ENCODE results near the gene FCN2. TPM values are rescaled to one million over a fixed set of nuclear protein-coding genes. Genes with fewer than 3 reads are reported as not detected.

The FCN2 gene
- total and polyA plus RNA-seq, 2 of the 4 experiments (the other 2 are of a cell fraction), result not detected

DNA sequence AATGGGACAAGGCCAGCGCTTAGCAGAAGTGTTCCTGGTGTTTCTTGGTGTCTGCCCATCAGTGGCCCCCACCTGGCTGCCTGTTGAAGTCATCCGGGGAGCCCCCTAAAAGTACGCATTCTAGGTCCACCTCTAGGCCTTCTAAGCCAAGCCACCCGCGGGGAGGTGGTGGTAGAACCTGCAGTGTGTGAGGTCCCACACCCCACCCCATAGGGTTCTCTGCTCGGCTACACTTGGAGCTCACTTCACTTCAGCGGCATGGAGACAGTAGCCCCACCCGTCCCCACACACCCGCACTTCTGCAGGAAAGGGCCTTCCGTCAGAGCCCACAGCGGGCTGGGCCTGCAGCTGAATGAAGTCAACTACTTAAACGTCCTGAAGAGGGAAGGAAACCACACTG, 29.6 kb upstream of the FCN2 start:
- no peak overlapping the region for H4K8ac ChIP-seq (ENCODE audit: low read depth in 2 of 2, low read length in 2 of 2)
- no peak overlapping the region for H2BK5ac ChIP-seq (ENCODE audit: low read depth, low read length, poor library complexity, severe bottlenecking)
- WGBS, 2 experiments (ENCODE audit: extremely low coverage in 2 of 2, insufficient read length in 1 of 2), result 90% methylated on average over 2 of the region's 12 CpGs; no CpG with 5 or more reads in 1 of the 2 experiments
- peaks cover 2% of the 10 kb centered on the region; the same call in 1 of the 2 replicates for H3K36me3 ChIP-seq (ENCODE audit: control insufficient read depth, insufficient read depth, low read length)
- no peak overlapping the region for H2AK9ac ChIP-seq (replicated peaks; ENCODE audit: low read depth, low read length, poor library complexity)
- H3K56ac ChIP-seq (ENCODE audit: extremely low read depth, insufficient read depth, low read length), result no peak overlapping the region
- POLR2A ChIA-PET (ENCODE audit: unreplicated experiment), result no interaction called here
- H3K79me1 ChIP-seq (ENCODE audit: low read depth in 1 of 2, low read length in 2 of 2), result no peaks in the 10 kb centered on the region
- peaks cover 8% of the 10 kb centered on the region; the same call in 1 of the 2 replicates for H3K9me1 ChIP-seq (ENCODE audit: insufficient read depth, low read length)
- no TSS peak for BruUV-seq (replicated peaks)
- no peaks in the 10 kb centered on the region for H3K4me1 ChIP-seq (ENCODE audit: control insufficient read depth, insufficient read depth, low read length)
- ATAC-seq (ENCODE audit: low read depth) (no peak), DNase-seq (no peak)
- H3K27me3 ChIP-seq (ENCODE audit: control insufficient read depth, insufficient read depth, low read length), result no peaks in the 10 kb centered on the region
- no peak overlapping the region for H3K23ac ChIP-seq (ENCODE audit: low read depth, low read length)
- no peak overlapping the region for H3K4me3 ChIP-seq (ENCODE audit: insufficient read depth, low read depth, low read length)
- H3K4ac ChIP-seq (ENCODE audit: low read depth, low read length), result no peak overlapping the region
- in situ Hi-C loops (cut with MboI; ENCODE audit: low sequenced_read_pairs), result no loop called here
- H3K9ac ChIP-seq (ENCODE audit: low read depth, low read length), result no peak overlapping the region
- dilution Hi-C loops (cut with HindIII; ENCODE audit: low sequenced_read_pairs, unreplicated experiment), result no loop called here
- H4K5ac ChIP-seq (ENCODE audit: low read depth, low read length), result no peak overlapping the region
- H2AK5ac ChIP-seq (ENCODE audit: low read depth, low read length), result no peak overlapping the region
- TF ChIP-seq FOS (IDR thresholded peaks at IDR 0.05; ENCODE audit: low read depth, low read length) (no peak), MAFK (IDR thresholded peaks at IDR 0.05; ENCODE audit: low read depth, low read length) (no peak), RCOR1 (IDR thresholded peaks at IDR 0.05; ENCODE audit: insufficient replicate concordance, low read length) (no peak)
- H2BK20ac ChIP-seq (ENCODE audit: low read depth, low read length), result no peak overlapping the region
- H3K14ac ChIP-seq (replicated peaks; ENCODE audit: low read depth, low read length), result no peak overlapping the region
- no peaks in the 10 kb centered on the region; the same call in 1 of the 2 replicates for H4K20me1 ChIP-seq (ENCODE audit: insufficient read depth, low read length)
- H2BK15ac ChIP-seq (ENCODE audit: low read depth, low read length), result no peak overlapping the region
- CTCF ChIA-PET, result no interaction called here
- H2AFZ ChIP-seq (replicated peaks; ENCODE audit: low read length, poor library complexity), result no peak overlapping the region
- intact Hi-C loops (cut with micrococcal nuclease), result no loop called here
- H2BK120ac ChIP-seq (ENCODE audit: low read depth, low read length), result no peak overlapping the region
- no peak overlapping the region for H3K4me2 ChIP-seq (ENCODE audit: low read depth, low read length)
- H3K27ac ChIP-seq (ENCODE audit: insufficient read depth, low read length), result no peak overlapping the region
- no peak overlapping the region for H4K91ac ChIP-seq (ENCODE audit: insufficient read depth, low read depth, low read length)
- no peak overlapping the region for H3K18ac ChIP-seq (ENCODE audit: low read depth, low read length)
- H3K9me3 ChIP-seq (ENCODE audit: control insufficient read depth, insufficient read depth, low read length), result peaks cover 11% of the 10 kb centered on the region

Measured in IMR-90 (cell line).